COLO668 (cell line): Measurements from ENCODE around the gene PLEKHA4.

ENCODE experiments used
- DNase-seq: peaks from one replicate; lab custom pipeline; 2025; ENCODE audit not compliant: unreplicated experiment; lab: John Stamatoyannopoulos, UW

The PLEKHA4 gene

GRCh38 chr19:48833977-48834376 lies 34.4 kb downstream of the PLEKHA4 start:
- no peak for DNase-seq

- no peak for DNase-seq
Measured at GRCh38 chr19:48833049-48833448, 35.4 kb downstream of the PLEKHA4 start.

- no peak for DNase-seq
Measured at GRCh38 chr19:48830965-48831364, 37.5 kb downstream of the PLEKHA4 start.

- DNase-seq = no peak
Measured at GRCh38 chr19:48830088-48830487, 38.3 kb downstream of the PLEKHA4 start.

- peak; percentile 44 for DNase-seq
Measured at GRCh38 chr19:48826606-48827020, 41.8 kb downstream of the PLEKHA4 start.

GRCh38 chr19:48822514-48822913 lies 45.9 kb downstream of the PLEKHA4 start:
- DNase-seq = no peak

GRCh38 chr19:48821633-48822032 lies 46.8 kb downstream of the PLEKHA4 start:
- no peak for DNase-seq

GRCh38 chr19:48819366-48819816 lies 49.0 kb downstream of the PLEKHA4 start:
- DNase-seq = peak; percentile 47

GRCh38 chr19:48818234-48818820 lies 50.1 kb downstream of the PLEKHA4 start:
- peak; percentile 95 for DNase-seq

- peak; percentile 18 for DNase-seq
Measured at GRCh38 chr19:48817585-48818124, 50.8 kb downstream of the PLEKHA4 start.

- peak; percentile 20 for DNase-seq
Measured at GRCh38 chr19:48815870-48816501, 52.4 kb downstream of the PLEKHA4 start.

- no peak for DNase-seq
Measured at GRCh38 chr19:48814895-48815294, 53.5 kb downstream of the PLEKHA4 start.

GRCh38 chr19:48813123-48813913 lies 55.1 kb downstream of the PLEKHA4 start:
- DNase-seq = no peak

GRCh38 chr19:48812094-48812929 lies 56.1 kb downstream of the PLEKHA4 start:
- peak; percentile 90 for DNase-seq

- DNase-seq = no peak
Measured at GRCh38 chr19:48810151-48810550, 58.3 kb downstream of the PLEKHA4 start.

- no peak for DNase-seq
Measured at GRCh38 chr19:48807590-48808308, 60.7 kb downstream of the PLEKHA4 start.

- no peak for DNase-seq
Measured at GRCh38 chr19:48806818-48807589, 61.4 kb downstream of the PLEKHA4 start.

- peak; percentile 29 for DNase-seq
Measured at GRCh38 chr19:48806518-48806817, 61.9 kb downstream of the PLEKHA4 start.

- DNase-seq = no peak
Measured at GRCh38 chr19:48805452-48805851, 63.0 kb downstream of the PLEKHA4 start.

- DNase-seq = no peak
Measured at GRCh38 chr19:48804496-48804895, 63.9 kb downstream of the PLEKHA4 start.
